GM21526 (cell line): ENCODE results near the gene QRICH1.
"Not testable (repeated sequence)": the region's sequence is repeated elsewhere in the genome, so short reads cannot be mapped to it uniquely, and the experiment has no call there.

ENCODE experiments used
- ATAC-seq: cut with Tn5 transposase; IDR thresholded peaks from one replicate; pipeline ENCODE4 v1.9.1; 2021; ENCODE audit warnings: moderate library complexity; ENCODE audit not compliant: unreplicated experiment, low FRiP score

QRICH1 gene

DNA sequence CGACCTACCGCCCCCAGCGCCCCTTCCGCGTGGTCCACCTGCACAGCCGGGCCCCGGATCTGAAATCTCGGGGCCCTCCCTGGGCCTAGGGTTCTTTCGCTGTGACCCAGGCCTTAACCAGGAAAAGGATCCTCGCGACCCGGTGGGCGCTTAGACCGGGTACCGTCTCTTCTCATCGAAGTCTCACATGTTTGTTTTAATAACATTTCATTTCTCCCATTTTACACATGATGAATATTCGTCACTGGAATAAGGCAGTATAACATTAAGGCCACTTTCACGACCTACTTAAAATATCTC, 75.2 kb downstream of the QRICH1 start:
- ATAC-seq: no peak

GRCh38 chr3:49017971-49018706, 75.7 kb downstream of the QRICH1 start, which contains the start of gene DALRD3:
TSS of gene DALRD3 (minus strand) at chr3:49018580. CDS start at chr3:49018564, 16 bp downstream.
- no peak for ATAC-seq

DNA sequence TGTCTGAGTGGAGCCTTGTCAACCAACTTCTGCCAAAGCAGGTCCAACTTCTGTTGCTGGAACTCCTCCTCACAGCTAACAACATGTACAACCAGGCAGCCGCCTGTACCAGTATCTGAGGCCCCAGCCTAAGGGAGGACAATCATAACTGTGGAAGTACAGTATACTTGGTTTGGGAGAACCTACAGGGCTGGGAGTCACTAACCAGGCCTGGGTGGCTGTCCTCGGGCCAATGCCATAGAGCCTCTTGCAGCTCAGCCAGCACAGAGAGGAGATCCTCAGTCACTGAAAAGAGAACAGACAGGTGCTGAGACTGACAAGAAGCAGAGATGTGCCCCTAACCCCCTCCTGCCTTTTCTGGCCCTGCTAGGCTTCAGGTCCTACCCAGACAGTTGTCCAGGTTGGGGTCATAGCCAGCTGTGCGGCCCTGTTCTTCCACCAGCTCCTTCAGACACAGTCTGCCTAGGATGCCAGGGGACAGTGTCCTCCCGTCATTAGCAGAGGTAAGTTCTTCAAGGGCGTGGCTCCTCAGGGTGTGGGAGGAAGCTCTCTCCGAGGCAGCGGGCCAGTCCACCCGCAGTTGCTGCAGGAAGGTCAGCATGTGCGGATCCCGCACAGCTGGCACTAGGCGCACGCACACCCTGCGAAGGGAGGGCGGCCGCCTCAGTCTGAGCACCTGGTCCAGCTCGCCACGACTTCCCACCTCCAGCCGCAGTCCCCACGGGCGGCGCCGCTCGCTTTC, 76.5 kb downstream of the QRICH1 start:
- ATAC-seq: no peak

DNA sequence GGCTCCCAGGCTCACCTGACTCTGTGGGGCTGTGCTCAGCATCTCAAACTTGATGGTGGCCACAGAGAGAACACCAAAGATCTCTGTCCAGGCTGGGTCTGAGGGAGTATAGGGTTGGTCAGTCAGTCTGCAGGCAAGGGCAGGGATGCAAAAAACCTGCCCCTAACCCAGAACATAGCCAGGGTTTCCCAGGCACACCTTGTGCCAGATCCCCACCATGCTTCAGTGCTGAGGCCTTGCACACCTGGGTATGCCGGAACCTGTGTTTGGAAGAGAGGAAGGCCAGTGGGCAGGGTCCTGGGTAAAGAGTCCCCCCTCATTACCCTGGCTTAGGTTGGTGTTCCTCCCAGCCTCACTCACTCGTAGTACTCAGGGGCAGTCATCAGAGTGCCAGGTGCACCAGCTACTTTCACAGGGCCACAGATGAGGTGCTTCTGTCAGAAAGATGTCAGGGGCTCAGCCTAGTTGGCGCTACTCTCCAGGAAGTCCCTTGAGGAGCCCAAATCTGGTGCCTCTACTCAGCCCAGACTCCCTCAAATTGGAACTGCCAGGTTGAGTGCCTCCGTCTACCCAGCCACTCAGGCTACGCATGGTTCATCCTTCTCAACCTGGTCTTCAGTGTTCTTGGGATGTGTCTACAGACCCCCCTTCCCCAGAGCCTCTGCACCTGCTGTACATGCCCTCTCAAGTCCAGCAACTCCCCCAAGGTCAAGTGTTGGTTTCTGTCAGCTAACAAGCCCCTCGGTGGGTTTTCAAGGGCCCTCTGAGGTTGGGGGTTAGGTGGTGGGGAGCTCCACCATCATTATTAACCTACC, 77.2 kb downstream of the QRICH1 start:
- no peak for ATAC-seq

DNA sequence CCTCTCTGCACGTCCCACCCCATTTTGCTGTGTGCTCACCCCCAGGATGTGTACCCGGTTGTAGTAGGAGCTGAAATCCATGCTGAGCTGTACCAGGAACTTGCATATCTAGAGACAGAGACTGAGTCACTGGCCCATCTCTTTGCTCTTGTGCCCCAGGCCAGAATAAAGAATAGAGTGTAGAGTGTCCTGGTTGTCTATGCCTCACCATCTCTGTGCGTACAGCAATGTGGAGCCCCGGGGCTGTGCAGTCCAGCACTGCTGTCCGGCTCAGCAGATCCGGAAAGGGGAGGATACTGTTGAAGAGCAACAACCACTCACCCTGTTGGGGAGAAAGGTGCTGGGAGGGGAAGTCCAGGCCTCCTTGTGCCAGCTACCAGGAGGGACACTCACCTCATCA, 78.1 kb downstream of the QRICH1 start:
- ATAC-seq: no peak

- no peak for ATAC-seq
Measured at GRCh38 chr3:49015072-49015471, 78.8 kb downstream of the QRICH1 start.

- ATAC-seq: no peak
Measured at GRCh38 chr3:49013738-49014660, 79.9 kb downstream of the QRICH1 start.

GRCh38 chr3:49013113-49013737, 80.6 kb downstream of the QRICH1 start:
- ATAC-seq: no peak

DNA sequence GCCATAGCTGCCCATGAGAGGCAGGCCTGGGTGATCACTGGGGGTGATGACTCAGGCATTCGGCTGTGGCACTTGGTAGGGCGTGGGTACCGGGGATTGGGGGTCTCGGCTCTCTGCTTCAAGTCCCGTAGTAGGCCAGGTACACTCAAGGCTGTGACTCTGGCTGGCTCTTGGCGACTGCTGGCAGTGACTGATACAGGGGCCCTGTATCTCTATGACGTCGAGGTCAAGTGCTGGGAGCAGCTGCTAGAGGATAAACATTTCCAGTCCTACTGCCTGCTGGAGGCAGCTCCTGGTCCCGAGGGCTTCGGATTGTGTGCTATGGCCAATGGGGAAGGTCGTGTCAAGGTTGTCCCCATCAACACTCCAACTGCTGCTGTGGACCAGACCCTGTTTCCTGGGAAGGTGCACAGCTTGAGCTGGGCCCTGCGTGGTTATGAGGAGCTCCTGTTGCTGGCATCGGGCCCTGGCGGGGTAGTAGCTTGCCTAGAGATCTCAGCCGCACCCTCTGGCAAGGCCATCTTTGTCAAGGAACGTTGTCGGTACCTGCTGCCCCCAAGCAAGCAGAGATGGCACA, 81.3 kb downstream of the QRICH1 start:
- no peak for ATAC-seq

DNA sequence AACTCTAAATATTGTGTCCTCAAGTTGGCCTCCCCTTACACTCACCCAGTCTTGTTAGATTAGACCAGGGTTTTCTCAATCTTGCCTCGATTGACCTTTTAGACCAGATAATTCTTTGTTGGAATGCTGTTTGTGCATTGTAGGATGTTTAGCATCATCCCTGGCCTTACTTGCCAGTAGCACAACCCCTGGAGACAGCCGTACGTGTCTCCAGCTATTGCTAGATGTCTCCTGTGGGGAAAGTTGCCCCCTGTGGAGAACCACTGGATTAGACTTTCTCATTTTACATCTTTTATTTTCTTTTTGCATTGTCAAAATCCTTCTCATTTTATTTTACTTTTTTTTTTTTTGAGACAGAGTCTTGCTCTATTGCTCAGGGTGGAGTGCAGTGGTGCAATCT, 84.5 kb downstream of the QRICH1 start:
- no peak for ATAC-seq

- ATAC-seq: not testable (repeated sequence)
Measured at GRCh38 chr3:49008627-49009026, 85.2 kb downstream of the QRICH1 start.

DNA sequence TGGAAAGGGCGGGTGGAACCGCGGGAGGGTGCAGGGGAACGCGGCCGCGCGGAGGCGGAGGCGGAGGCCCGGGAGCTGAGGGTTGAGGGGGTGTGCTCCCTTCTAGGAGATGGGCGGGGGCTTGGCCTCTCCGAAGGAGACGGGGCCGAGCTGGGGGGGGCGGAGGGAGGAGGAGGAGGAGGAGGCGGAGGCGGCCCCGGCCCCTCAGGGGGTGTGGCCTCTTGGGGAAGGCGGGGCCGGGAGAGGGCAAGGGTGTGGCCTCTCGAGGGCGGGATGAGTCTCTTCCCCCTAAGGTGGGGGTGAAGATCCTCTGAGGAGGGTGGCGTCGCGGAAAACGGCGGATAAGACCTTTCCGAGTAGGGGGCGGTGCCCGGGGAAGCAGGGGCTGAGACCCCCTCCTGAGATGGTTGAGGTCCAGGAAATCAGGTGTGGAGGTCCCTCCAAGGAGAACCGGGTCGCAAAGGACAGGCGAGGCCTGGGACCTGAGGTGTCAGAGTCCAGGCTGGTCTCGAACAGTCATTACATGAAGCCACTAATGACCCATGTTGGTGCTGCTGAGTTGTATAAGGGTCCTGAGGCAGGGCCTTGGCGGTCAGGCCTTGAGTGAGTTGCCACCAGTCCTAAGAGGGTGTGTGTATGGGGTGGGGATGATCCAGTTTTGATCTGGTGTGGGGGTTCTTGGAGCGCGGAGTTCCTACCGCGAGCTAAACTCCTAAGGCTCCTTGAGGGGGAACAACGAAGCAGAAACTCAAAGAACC, 85.9 kb downstream of the QRICH1 start:
- peak; percentile 21 for ATAC-seq

DNA sequence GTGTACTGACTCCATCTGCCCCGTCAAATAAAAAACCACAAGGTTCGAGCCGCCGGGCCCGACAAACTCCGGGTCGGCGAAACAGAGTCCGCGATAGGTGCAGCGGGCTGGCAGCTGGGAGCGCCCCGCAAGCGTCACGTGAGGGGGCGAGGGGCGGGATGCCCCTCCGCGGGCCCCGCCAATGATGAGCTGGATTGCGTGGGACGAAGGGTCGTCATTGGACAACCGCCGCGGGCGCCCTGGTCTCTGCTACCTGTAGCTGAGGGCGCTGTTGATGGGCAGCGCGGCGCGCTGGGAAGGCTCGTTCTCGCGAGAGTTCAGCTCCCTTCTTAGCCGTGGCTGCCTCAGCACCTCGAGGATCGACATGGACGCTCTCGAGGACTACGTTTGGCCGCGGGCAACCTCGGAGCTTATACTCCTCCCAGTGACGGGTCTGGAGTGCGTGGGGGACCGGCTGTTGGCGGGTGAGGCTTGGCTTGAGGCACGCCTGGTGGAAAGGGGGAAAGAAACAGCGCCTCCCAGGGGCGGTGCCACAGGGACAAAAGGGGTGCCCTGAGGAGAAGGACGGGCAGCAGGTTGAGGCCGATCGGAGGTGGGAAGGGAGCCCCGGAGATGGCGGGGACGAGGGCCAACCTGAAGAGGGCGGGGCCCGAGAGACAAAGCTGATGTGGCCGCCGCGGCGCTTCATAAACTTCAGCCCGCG, 86.7 kb downstream of the QRICH1 start, which contains the start of gene WDR6:
Gene WDR6, plus strand, starts transcription at position 324 of the 703 bp plus-strand sequence. Its CDS starts 41 bp downstream, at position 365.
- peak; percentile 76 for ATAC-seq

GRCh38 chr3:49006408-49007067, 87.3 kb downstream of the QRICH1 start:
- peak; percentile 3 for ATAC-seq

DNA sequence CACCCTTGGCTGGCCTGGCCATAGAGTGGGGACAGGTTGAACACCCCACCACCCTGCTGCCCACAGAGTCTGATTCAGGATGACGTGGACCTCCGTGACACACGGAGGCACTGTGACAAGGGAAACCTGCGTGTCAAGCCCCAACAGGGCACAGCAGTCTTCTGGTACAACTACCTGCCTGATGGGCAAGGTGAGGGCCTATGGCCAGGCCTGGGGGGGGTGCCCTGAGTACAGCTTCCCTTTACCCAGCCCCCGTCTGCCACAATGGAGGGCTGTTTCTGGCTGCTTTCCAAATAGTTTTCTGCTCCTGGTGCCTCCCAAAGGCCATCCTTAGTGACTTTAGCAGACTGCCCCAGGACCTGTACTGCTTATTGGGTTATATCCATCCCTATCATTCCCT, 87.9 kb downstream of the QRICH1 start:
- ATAC-seq: no peak

DNA sequence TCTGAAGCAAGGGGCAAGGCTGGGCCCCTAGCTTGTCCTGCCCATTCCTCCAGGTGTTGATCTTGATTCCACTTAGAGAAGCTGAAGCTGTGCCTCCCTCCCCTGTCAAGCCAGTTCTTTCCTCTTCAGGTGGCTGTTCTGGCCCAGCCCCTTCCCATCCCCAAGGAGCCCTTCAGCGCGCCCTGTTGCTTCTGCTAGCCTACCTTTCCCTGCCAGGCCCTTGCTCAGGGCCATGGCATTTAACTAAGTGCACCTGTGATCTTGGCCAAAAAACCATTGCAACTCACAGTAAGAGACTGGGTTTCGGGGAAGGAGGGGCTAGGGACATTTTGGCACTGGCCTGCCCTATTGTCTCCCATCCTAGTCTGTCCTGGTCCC, 88.6 kb downstream of the QRICH1 start:
- ATAC-seq: no peak
